COR-L47 (cell line): ENCODE results near the gene MOGAT3.
"Not testable (repeated sequence)": the region's sequence is repeated elsewhere in the genome, so short reads cannot be mapped to it uniquely, and the experiment has no call there.

Experiments used
- DNase-seq: peaks from one replicate; lab custom pipeline; 2025; lab: John Stamatoyannopoulos, UW

The MOGAT3 gene

GRCh38 chr7:101203740-101204738, 3.2 kb upstream of the MOGAT3 start:
- not testable (repeated sequence) for DNase-seq

DNA sequence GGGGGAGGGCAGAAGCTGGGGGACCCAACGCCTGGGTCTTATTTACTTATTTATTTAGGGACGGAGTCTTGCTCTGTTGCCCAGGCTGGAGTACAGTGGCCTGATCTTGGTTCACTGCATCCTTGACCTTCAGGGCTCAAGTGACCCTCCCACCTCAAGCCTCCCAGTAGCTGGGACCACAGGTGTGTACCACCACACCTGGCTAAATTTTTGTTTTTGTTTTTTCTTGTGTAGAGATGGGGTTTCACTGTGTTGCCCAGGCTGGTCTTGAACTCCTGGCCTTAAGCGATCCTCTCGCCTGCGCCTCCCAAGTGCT, 1.7 kb upstream of the MOGAT3 start:
- no peak for DNase-seq

DNA sequence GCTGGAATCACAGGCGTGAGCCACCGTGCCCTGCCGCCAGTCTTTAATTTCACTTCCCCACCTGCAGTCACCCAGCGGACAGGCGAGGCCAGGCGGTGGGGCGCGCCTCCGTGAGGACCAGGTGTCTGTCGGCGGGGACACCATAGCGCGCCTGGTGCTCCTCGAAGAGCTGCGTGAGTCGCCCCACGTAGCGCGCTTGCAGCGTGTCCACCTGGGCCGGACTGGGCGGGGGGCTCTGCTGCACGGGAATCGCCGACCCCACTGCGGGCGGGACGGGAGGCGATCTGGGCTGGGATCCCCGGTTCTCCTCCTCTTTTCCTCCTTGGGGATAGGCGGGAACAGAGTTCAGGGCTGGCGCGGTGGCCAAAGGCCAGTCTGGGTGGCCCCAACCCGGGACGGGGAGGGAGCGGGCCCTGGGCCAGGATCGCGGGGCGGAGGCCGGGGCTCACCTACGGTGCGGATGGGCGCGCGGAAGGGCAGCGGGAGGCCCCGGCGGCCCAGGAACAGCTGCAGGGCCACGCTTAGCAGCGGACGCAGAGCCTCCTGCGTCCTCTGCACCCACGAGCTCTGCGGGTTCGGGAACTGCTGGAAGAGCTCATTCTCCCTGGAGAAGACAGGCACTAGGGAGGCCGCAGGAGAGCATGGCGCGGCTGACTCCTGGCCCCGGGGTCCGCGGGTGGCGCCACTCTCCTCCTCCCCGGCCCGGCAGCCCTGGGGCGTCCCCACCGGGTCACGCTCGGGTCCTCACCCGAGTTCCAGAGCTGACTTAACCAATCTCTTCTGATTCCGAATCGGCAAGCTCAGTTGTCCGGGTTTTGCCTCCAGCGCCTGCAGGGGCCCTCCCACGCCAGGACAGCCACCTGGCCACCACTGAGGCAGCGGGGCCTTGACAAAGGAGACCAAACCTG, 1.1 kb upstream of the MOGAT3 start:
- DNase-seq, result no peak

- DNase-seq, result no peak
Observed at GRCh38 chr7:101200504-101200861, 353 bp downstream of the MOGAT3 start.

- not testable (repeated sequence) for DNase-seq
Observed at GRCh38 chr7:101199522-101199921, 1.3 kb downstream of the MOGAT3 start.

DNA sequence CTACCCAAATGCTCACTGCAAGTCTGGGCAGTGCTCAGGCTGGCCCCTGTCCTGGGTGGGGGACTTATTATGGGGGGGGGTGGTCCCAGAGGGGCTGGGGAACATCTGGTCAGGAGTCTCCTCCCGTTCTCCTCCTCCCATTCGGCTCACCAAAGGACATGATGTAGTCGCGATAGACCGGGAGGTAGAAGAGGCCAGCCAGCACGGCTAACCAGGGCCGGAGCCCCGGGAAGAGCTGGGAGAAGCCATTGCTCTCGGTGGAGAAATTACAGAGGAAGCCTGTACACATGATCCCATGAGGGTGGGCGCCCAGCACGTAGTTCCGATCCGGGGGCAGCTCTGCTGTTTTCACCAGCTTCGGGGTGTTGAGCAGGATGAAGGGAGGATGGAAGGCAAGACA, 2.4 kb downstream of the MOGAT3 start:
- DNase-seq, result no peak

GRCh38 chr7:101197991-101198390, 2.8 kb downstream of the MOGAT3 start:
- DNase-seq, result no peak

GRCh38 chr7:101195884-101196283, 5.0 kb downstream of the MOGAT3 start:
- no peak for DNase-seq

GRCh38 chr7:101189109-101189508, 11.7 kb downstream of the MOGAT3 start:
- no peak for DNase-seq

- DNase-seq, result no peak
Observed at GRCh38 chr7:101186844-101187428, 13.9 kb downstream of the MOGAT3 start.

DNA sequence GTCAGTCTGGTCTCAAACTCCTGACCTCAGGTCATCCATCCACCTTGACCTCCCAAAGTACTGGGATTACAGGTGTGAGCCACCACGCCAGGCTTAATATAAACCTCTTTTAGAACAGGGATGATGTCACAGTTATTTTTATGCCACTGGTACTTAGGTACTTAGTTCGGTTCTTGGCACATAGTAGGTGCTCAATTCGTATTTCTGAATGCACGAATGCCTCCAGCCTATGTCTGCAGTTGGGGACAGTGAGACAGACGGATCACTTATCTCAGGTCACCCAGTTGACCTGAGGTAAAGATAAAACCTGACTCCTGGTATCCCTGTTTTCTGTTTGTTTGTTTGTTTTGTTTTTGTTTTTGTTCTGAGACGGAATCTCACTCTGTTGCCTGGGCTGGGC, 14.6 kb downstream of the MOGAT3 start:
- DNase-seq, result no peak

- no peak for DNase-seq
Observed at GRCh38 chr7:101185258-101185839, 15.5 kb downstream of the MOGAT3 start.

GRCh38 chr7:101180130-101180755, 20.6 kb downstream of the MOGAT3 start, which contains the start of gene NAT16:
TSS of gene NAT16 (minus strand) at chr7:101180293. CDS start at chr7:101174807, 5,486 bp downstream.
- no peak for DNase-seq

DNA sequence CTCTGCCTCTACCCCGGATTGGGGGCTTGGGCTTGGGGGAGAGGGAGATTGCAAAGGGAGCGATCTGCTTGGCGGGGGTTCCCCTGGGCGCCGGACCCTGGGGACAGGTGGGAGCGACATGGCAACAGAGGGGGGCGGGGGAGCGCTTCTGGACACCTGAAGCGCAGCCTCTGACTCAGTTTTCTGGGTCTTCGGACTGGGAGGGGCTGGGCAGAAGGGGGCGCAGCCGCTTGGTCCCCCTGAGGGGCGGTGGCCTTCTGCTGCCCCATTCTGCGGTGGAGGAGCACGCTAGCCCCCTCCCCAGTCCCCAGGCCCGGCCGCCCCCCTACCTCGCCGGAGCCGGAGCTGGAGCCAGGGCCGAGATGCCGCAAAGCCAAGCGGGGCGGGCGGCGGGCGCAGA, 21.1 kb downstream of the MOGAT3 start:
- DNase-seq, result no peak

- DNase-seq, result no peak
Observed at GRCh38 chr7:101179117-101179516, 21.7 kb downstream of the MOGAT3 start.

DNA sequence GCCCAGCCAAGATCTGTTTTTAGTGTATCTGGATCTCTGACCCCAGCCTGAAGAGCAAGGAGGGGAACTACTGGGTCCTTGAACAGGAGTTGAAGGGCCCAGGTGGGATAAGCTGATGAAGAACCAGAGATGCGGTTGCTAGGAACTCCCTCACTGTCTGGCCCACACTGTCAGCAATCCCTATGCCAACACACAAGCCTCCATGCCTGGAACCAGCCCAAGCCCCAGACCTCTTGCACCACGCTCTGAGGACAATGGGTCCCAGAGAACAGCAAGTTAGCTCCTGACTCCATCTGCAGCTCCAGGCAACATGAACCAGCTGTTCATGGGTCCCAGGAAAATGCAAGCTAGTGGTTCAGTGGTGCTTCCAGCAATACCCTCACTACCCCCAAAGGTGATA, 23.2 kb downstream of the MOGAT3 start:
- DNase-seq, result no peak

DNA sequence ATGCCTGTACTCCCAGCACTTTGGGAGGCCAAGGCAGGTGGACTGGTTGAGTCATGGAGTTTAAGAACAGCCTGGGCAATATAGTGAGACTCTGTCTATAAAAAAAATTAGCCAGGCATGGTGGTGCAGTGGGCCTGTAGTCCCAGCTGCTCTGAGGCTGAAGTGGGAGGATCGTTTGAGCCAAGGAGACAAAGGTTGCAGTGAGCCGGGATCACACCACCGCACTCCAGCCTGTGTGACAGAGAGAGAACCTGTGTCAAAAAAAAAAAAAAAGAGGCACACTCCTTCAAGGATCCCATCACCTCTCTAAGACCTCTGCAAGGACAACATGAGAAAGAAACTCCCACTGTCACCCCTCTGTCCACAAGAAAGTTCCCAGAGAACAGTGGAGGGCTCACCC, 25.2 kb downstream of the MOGAT3 start:
- no peak for DNase-seq

GRCh38 chr7:101174322-101174854, 26.4 kb downstream of the MOGAT3 start:
- no peak for DNase-seq

- DNase-seq, result no peak
Observed at GRCh38 chr7:101173752-101174244, 27.0 kb downstream of the MOGAT3 start.

GRCh38 chr7:101172854-101173751, 27.7 kb downstream of the MOGAT3 start:
- DNase-seq, result peak; percentile 85
